Stimulated activated naive B cell treated with anti-CD40 and anti-IgM and Interleukin-4, amounts not matched to agents 10 μg/mL and 1 μg/mL and 100 μg/mL, for 72 hours (primary cell): Measurements from ENCODE around the gene P2RY12.

Experiments used
- ATAC-seq, 2 donors: fragments of 150-1000 bp; cut with Tn5 transposase; replicated peaks; 2 replicates each; pipeline ENCODE4 v1.10.0; 2021; ENCODE audit warnings: moderate library complexity in 1 of 2
- DNase-seq: peaks from one replicate; pipeline ENCODE4 v3.0.0; 2021
- H3K27ac Mint-ChIP-seq: one replicate; pipeline ENCODE4 v1.8.0; 2022; ENCODE audit warnings: mild to moderate bottlenecking, mixed read lengths
- H3K27me3 Mint-ChIP-seq, 2 donors: one replicate each; pipeline ENCODE4 v1.8.0; 2022; ENCODE audit warnings: mixed read lengths in 2 of 2
- H3K36me3 Mint-ChIP-seq, 2 donors: one replicate each; pipeline ENCODE4 v1.8.0; 2022; ENCODE audit warnings: mixed read lengths in 2 of 2, mild to moderate bottlenecking in 1 of 2
- H3K4me1 Mint-ChIP-seq, 2 donors: one replicate each; pipeline ENCODE4 v1.8.0; 2022; ENCODE audit warnings: mixed read lengths in 2 of 2, mild to moderate bottlenecking in 1 of 2
- H3K4me3 Mint-ChIP-seq, 2 donors: one replicate each; pipeline ENCODE4 v1.8.0; 2022; ENCODE audit warnings: mild to moderate bottlenecking in 2 of 2, mixed read lengths in 2 of 2, moderate library complexity in 1 of 2
- H3K9me3 Mint-ChIP-seq, 2 donors: one replicate each; pipeline ENCODE4 v1.8.0; 2022; ENCODE audit warnings: mixed read lengths in 2 of 2, mild to moderate bottlenecking in 1 of 2

P2RY12 gene

GRCh38 chr3:151383111-151383510 is 1.4 kb downstream of the P2RY12 start:
- Mint-ChIP-seq H3K9me3 (peaks cover 0 to 2% of the 10 kb centered on the region in 2 donors), H3K27ac (peak overlapping the region; percentile 25), H3K36me3 (peaks cover 8 to 11% of the 10 kb centered on the region in 2 donors), H3K4me3 (peak overlapping the region; percentile 2 to 25), H3K4me1 (peaks cover 32 to 53% of the 10 kb centered on the region in 2 donors), H3K27me3 (no peaks in the 10 kb centered on the region)
- ATAC-seq (no peak), DNase-seq (no peak)

GRCh38 chr3:151382671-151383070 is 1.9 kb downstream of the P2RY12 start:
- Mint-ChIP-seq H3K4me1 (peaks cover 32 to 53% of the 10 kb centered on the region in 2 donors), H3K4me3 (peak overlapping the region; percentile 1 to 2)

GRCh38 chr3:151379083-151379734 is 5.3 kb downstream of the P2RY12 start:
- no peak for DNase-seq
- no peak overlapping the region for H3K27ac Mint-ChIP-seq
- peak; percentile 58 to 61 for ATAC-seq
- no peaks in the 10 kb centered on the region for H3K27me3 Mint-ChIP-seq
- H3K9me3 Mint-ChIP-seq: no peaks in the 10 kb centered on the region
- peaks cover 21 to 33% of the 10 kb centered on the region in 2 donors for H3K4me1 Mint-ChIP-seq
- peaks cover 8% of the 10 kb centered on the region in 2 donors for H3K36me3 Mint-ChIP-seq
- H3K4me3 Mint-ChIP-seq: no peak overlapping the region

More at GRCh38 chr3:151382671-151383070, 1.9 kb downstream of the P2RY12 start:
- no peak for DNase-seq
- Mint-ChIP-seq H3K36me3 (peaks cover 8% of the 10 kb centered on the region in 2 donors), H3K9me3 (no peaks in the 10 kb centered on the region), H3K27ac (peak overlapping the region; percentile 25), H3K27me3 (no peaks in the 10 kb centered on the region)
- ATAC-seq: peak; percentile 65 to 69

- Mint-ChIP-seq H3K27me3 (no peaks in the 10 kb centered on the region), H3K9me3 (no peaks in the 10 kb centered on the region), H3K27ac (peak overlapping the region; percentile 14), H3K4me1 (peaks cover 16 to 29% of the 10 kb centered on the region in 2 donors), H3K4me3 (peak overlapping the region in 1 of 2 donors; percentile 72), H3K36me3 (peaks cover 8% of the 10 kb centered on the region in 2 donors)
- ATAC-seq (peak in 1 of 2 donors; percentile 7), DNase-seq (no peak)
These were observed 6.7 kb downstream of the P2RY12 start for GRCh38 chr3:151377768-151378385.

GRCh38 chr3:151372063-151372820 is 12.3 kb downstream of the P2RY12 start:
- no peaks in the 10 kb centered on the region for H3K27me3 Mint-ChIP-seq
- no peak overlapping the region for H3K4me3 Mint-ChIP-seq
- H3K4me1 Mint-ChIP-seq: peaks cover 3 to 11% of the 10 kb centered on the region in 2 donors
- H3K9me3 Mint-ChIP-seq: no peaks in the 10 kb centered on the region
- no peaks in the 10 kb centered on the region for H3K36me3 Mint-ChIP-seq
- no peak for DNase-seq
- no peak for ATAC-seq
- H3K27ac Mint-ChIP-seq: no peak overlapping the region

- peaks cover 3 to 14% of the 10 kb centered on the region in 2 donors for H3K4me1 Mint-ChIP-seq
- H3K4me3 Mint-ChIP-seq: no peak overlapping the region
- DNase-seq: no peak
- H3K9me3 Mint-ChIP-seq: no peaks in the 10 kb centered on the region
- no peaks in the 10 kb centered on the region for H3K36me3 Mint-ChIP-seq
- ATAC-seq: no peak
- no peaks in the 10 kb centered on the region for H3K27me3 Mint-ChIP-seq
- no peak overlapping the region for H3K27ac Mint-ChIP-seq
These were observed 13.0 kb downstream of the P2RY12 start for GRCh38 chr3:151371526-151371925.

- peaks cover 3 to 12% of the 10 kb centered on the region in 2 donors for H3K4me1 Mint-ChIP-seq
- peak; percentile 44 to 75 for ATAC-seq
- no peak overlapping the region for H3K27ac Mint-ChIP-seq
- H3K27me3 Mint-ChIP-seq: no peaks in the 10 kb centered on the region
- no peak overlapping the region for H3K4me3 Mint-ChIP-seq
- H3K36me3 Mint-ChIP-seq: no peaks in the 10 kb centered on the region
- no peak for DNase-seq
- no peaks in the 10 kb centered on the region for H3K9me3 Mint-ChIP-seq
These were observed 17.1 kb downstream of the P2RY12 start for GRCh38 chr3:151367448-151367847.

GRCh38 chr3:151366993-151367392 is 17.6 kb downstream of the P2RY12 start:
- H3K4me1 Mint-ChIP-seq: peaks cover 3 to 12% of the 10 kb centered on the region in 2 donors
- DNase-seq: no peak
- H3K9me3 Mint-ChIP-seq: no peaks in the 10 kb centered on the region
- no peaks in the 10 kb centered on the region for H3K36me3 Mint-ChIP-seq
- H3K4me3 Mint-ChIP-seq: no peak overlapping the region
- peak in 1 of 2 donors; percentile 46 for ATAC-seq
- H3K27me3 Mint-ChIP-seq: no peaks in the 10 kb centered on the region
- no peak overlapping the region for H3K27ac Mint-ChIP-seq

- Mint-ChIP-seq H3K4me1 (peaks cover 5 to 12% of the 10 kb centered on the region in 2 donors), H3K9me3 (no peaks in the 10 kb centered on the region), H3K27ac (no peak overlapping the region), H3K4me3 (no peak overlapping the region), H3K36me3 (no peaks in the 10 kb centered on the region), H3K27me3 (no peaks in the 10 kb centered on the region)
- ATAC-seq (no peak), DNase-seq (no peak)
These were observed 21.8 kb downstream of the P2RY12 start for GRCh38 chr3:151362751-151363174.

- H3K9me3 Mint-ChIP-seq: no peaks in the 10 kb centered on the region
- H3K27me3 Mint-ChIP-seq: no peaks in the 10 kb centered on the region
- no peak overlapping the region for H3K4me3 Mint-ChIP-seq
- H3K36me3 Mint-ChIP-seq: no peaks in the 10 kb centered on the region
- ATAC-seq (no peak), DNase-seq (no peak)
- H3K4me1 Mint-ChIP-seq: peaks cover 5 to 11% of the 10 kb centered on the region in 2 donors
- no peak overlapping the region for H3K27ac Mint-ChIP-seq
These were observed 27.1 kb downstream of the P2RY12 start for GRCh38 chr3:151357463-151357850.

GRCh38 chr3:151356794-151357462 is 27.6 kb downstream of the P2RY12 start:
- no peaks in the 10 kb centered on the region for H3K9me3 Mint-ChIP-seq
- no peak overlapping the region for H3K4me3 Mint-ChIP-seq
- DNase-seq: no peak
- no peak overlapping the region for H3K27ac Mint-ChIP-seq
- H3K36me3 Mint-ChIP-seq: no peaks in the 10 kb centered on the region
- ATAC-seq: peak; percentile 67 to 71
- no peaks in the 10 kb centered on the region for H3K27me3 Mint-ChIP-seq
- peaks cover 7 to 16% of the 10 kb centered on the region in 2 donors for H3K4me1 Mint-ChIP-seq

GRCh38 chr3:151351648-151352047 is 32.9 kb downstream of the P2RY12 start:
- H3K4me3 Mint-ChIP-seq: peak overlapping the region; percentile 46 to 63
- peak; percentile 35 to 44 for ATAC-seq

GRCh38 chr3:151351219-151351618 is 33.3 kb downstream of the P2RY12 start:
- Mint-ChIP-seq H3K27me3 (no peaks in the 10 kb centered on the region), H3K27ac (peak overlapping the region; percentile 33), H3K36me3 (no peaks in the 10 kb centered on the region), H3K4me1 (peaks cover 13 to 38% of the 10 kb centered on the region in 2 donors), H3K4me3 (peak overlapping the region; percentile 46 to 63), H3K9me3 (no peaks in the 10 kb centered on the region)
- ATAC-seq: peak; percentile 77 to 83
- no peak for DNase-seq

More at GRCh38 chr3:151351648-151352047, 32.9 kb downstream of the P2RY12 start:
- Mint-ChIP-seq H3K9me3 (no peaks in the 10 kb centered on the region), H3K4me1 (peaks cover 11 to 34% of the 10 kb centered on the region in 2 donors), H3K27ac (peak overlapping the region; percentile 33), H3K36me3 (no peaks in the 10 kb centered on the region), H3K27me3 (no peaks in the 10 kb centered on the region)
- DNase-seq: no peak

GRCh38 chr3:151350656-151351055 is 33.9 kb downstream of the P2RY12 start:
- no peaks in the 10 kb centered on the region for H3K27me3 Mint-ChIP-seq
- peaks cover 16 to 44% of the 10 kb centered on the region in 2 donors for H3K4me1 Mint-ChIP-seq
- H3K9me3 Mint-ChIP-seq: no peaks in the 10 kb centered on the region
- DNase-seq (no peak), ATAC-seq (no peak)
- H3K36me3 Mint-ChIP-seq: no peaks in the 10 kb centered on the region
- no peak overlapping the region for H3K4me3 Mint-ChIP-seq
- H3K27ac Mint-ChIP-seq: no peak overlapping the region
